Adrenal gland (tissue), 12 donors: Measurements from ENCODE around the gene MFSD12. TPM values are rescaled to one million over a fixed set of nuclear protein-coding genes. Genes with fewer than 3 reads are reported as not detected.

Experiments used
- DNase-seq, 7 donors: peaks; one replicate each; pipeline ENCODE4 v3.0.0-alpha.2; 2019 to 2020
- H3K27ac ChIP-seq, 5 donors: fragments of 200-600 bp; sonication (generic) in 4 of 5; 1 replicate in 3 of 5; 2 replicates in 2 of 5; pipeline versions ENCODE4 v1.5.1 to v1.8.0; 2016 to 2020; ENCODE audit warnings: mild to moderate bottlenecking in 1 of 5
- H3K27me3 ChIP-seq: fragments of 200-600 bp; 2 replicates; pipeline ENCODE4 v1.8.0; 2021
- H3K36me3 ChIP-seq, 2 donors: fragments of 200-600 bp; replicated peaks in 1 of 2; 1 replicate in 1 of 2; 2 replicates in 1 of 2; pipeline versions ENCODE4 v1.5.1 to v1.8.0; 2018 to 2022
- H3K4me1 ChIP-seq, 2 donors: fragments of 200-600 bp; replicated peaks in 1 of 2; 1 replicate in 1 of 2; 2 replicates in 1 of 2; pipeline versions ENCODE4 v1.5.1 to v1.8.0; 2018 to 2021
- H3K4me3 ChIP-seq, 4 donors: fragments of 200-600 bp; sonication (generic) in 3 of 4; one replicate each; pipeline ENCODE4 v1.5.1; 2016 to 2018
- H3K9me3 ChIP-seq, 3 donors: fragments of 200-600 bp; sonication (generic) in 1 of 3; replicated peaks in 1 of 3; 1 replicate in 2 of 3; 2 replicates in 1 of 3; pipeline versions ENCODE4 v1.5.1 to v1.8.0; 2016 to 2021
- POLR2A ChIP-seq, 2 donors: fragments of 450-650 bp; IDR thresholded peaks; one replicate each; pipeline ENCODE4 v1.6.1; 2017; ENCODE audit warnings: antibody characterized with exemption in 2 of 2, mild to moderate bottlenecking in 2 of 2, moderate library complexity in 1 of 2
- WGBS, 4 donors: extraction: QIAGEN DNeasy Blood & Tissue Kit in 2 of 4; methylation state at CpG; one replicate each; pipeline versions ENCODE4 v1.1.5 to v1.1.7; 2013 to 2017; 5-methylcytosine and 5-hydroxymethylcytosine counted together
- intact Hi-C, 2 donors: fragments of 100-400 bp; cut with DNase I; formaldehyde crosslinking; loops; one replicate each; pipeline versions ENCODE4 v1.14.1 to v1.15.0; 2022 to 2023
- polyA plus RNA-seq, 3 donors: library from polyadenylated mRNA; stranded (reverse); fragments of 200-250 nt in 2 of 3; fragments of 350-450 nt in 1 of 3; fragmentation: Illumina TruSeq in 1 of 3; extraction: RNeasy Lipid Tissue Mini Kit (QIAGEN cat#74804) in 1 of 3; gene quantifications; one replicate each; pipeline ENCODE4 v1.2.3, GENCODE V29; 2013 to 2014
- total RNA-seq, 9 donors: library from RNA; depleted of rRNA in 4 of 9; stranded (reverse); fragments of >200 nt in 4 of 9; fragments of 120-200 nt in 1 of 9; fragmentation: NEBNext Ultra II Directional in 1 of 9; extraction: Animal tissue kit (Norgen Biotek cat#: 25700) in 1 of 9; gene quantifications; one replicate each; pipeline versions ENCODE4 v1.1.0 to v1.2.4, GENCODE V29; 2013 to 2023
- TF ChIP-seq, protein P1 (sequence below), 6 experiments: fragments of 450-650 bp in 4 of 6; fragments of 200-600 bp in 2 of 6; sonication (generic) in 1 of 6; IDR thresholded peaks; 1 replicate in 5 of 6; 2 replicates in 1 of 6; pipeline versions ENCODE4 v1.5.1 to v1.8.0; 2016 to 2021; ENCODE audit warnings: antibody characterized with exemption in 6 of 6, mild to moderate bottlenecking in 2 of 6, moderate library complexity in 1 of 6
- donor health status: healthy with polysubstance abuse.
- donor health status: Bipolar disorder and iron deficiency.
- donor health status: DM: yes; HTN: yes; CAD: no.
- donor health status: DM: no; HTN: no; CAD: no.
- donor health status: DM: no; HTN: no; CAD: no.
- donor health status: DM: yes; HTN: yes; CAD: no.

The MFSD12 gene
- total and polyA plus RNA-seq, 12 donors = 18.5 to 123 (median 61.1) TPM

DNA sequence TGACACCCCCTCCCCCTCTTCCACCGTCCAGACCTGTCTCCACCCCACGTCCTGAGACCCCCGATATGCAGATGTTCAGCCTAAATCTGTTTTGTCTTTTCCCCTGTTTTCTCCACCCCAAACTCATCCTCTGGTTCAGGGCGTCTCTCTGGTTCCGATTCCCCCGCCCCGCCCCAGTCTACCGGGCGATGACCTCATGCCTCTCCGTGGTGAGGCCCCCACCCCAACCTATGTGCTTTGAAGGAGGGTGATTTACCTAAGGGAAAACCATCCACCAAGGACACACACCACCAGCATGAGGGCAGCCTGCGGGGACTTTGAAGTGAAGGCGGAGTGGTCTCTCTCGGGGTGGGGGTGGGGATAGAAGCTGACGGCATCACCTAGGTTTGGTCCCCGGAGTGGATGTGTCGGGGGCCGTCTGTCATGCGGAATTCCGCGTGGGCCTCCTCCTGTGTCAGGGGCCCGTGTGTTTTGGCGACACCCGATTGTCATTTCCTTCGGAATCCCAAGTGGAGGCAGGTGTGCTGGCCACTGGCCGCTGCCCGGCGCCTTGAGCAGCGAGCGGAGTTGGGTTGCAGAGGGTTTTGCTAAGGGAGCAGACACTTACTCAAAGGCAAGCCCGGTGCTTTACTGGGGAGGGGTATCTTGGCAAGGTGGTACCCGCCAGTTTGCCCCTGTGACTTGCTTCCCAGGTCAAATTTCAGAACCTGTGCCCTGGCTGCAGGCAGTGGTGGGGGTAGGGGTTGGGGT, 49.8 kb downstream of the MFSD12 start:
- peaks cover 42 to 46% of the 10 kb centered on the region in 2 donors for H3K4me1 ChIP-seq
- intact Hi-C loops = no loop called here
- H3K27me3 ChIP-seq = no peaks in the 10 kb centered on the region
- DNase-seq = peak in 6 of 7 donors; percentile 45 to 77 (median 60)
- H3K27ac ChIP-seq = peak overlapping the region in 4 of 5 donors; percentile 15 to 97 (median 92)
- TF ChIP-seq POLR2A (IDR thresholded peaks at IDR 0.05) = no peak
- TF ChIP-seq, protein P1, sequence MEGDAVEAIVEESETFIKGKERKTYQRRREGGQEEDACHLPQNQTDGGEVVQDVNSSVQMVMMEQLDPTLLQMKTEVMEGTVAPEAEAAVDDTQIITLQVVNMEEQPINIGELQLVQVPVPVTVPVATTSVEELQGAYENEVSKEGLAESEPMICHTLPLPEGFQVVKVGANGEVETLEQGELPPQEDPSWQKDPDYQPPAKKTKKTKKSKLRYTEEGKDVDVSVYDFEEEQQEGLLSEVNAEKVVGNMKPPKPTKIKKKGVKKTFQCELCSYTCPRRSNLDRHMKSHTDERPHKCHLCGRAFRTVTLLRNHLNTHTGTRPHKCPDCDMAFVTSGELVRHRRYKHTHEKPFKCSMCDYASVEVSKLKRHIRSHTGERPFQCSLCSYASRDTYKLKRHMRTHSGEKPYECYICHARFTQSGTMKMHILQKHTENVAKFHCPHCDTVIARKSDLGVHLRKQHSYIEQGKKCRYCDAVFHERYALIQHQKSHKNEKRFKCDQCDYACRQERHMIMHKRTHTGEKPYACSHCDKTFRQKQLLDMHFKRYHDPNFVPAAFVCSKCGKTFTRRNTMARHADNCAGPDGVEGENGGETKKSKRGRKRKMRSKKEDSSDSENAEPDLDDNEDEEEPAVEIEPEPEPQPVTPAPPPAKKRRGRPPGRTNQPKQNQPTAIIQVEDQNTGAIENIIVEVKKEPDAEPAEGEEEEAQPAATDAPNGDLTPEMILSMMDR (IDR thresholded peaks at IDR 0.05) = no peak
- 22 to 34% (median 27%) methylated on average over 21 to 31 of the region's 31 CpGs for WGBS, 4 donors
- H3K36me3 ChIP-seq = peaks cover 0 to 14% of the 10 kb centered on the region in 2 donors
- no peaks in the 10 kb centered on the region for H3K9me3 ChIP-seq
- peak overlapping the region in 2 of 4 donors; percentile 50 to 99 for H3K4me3 ChIP-seq

DNA sequence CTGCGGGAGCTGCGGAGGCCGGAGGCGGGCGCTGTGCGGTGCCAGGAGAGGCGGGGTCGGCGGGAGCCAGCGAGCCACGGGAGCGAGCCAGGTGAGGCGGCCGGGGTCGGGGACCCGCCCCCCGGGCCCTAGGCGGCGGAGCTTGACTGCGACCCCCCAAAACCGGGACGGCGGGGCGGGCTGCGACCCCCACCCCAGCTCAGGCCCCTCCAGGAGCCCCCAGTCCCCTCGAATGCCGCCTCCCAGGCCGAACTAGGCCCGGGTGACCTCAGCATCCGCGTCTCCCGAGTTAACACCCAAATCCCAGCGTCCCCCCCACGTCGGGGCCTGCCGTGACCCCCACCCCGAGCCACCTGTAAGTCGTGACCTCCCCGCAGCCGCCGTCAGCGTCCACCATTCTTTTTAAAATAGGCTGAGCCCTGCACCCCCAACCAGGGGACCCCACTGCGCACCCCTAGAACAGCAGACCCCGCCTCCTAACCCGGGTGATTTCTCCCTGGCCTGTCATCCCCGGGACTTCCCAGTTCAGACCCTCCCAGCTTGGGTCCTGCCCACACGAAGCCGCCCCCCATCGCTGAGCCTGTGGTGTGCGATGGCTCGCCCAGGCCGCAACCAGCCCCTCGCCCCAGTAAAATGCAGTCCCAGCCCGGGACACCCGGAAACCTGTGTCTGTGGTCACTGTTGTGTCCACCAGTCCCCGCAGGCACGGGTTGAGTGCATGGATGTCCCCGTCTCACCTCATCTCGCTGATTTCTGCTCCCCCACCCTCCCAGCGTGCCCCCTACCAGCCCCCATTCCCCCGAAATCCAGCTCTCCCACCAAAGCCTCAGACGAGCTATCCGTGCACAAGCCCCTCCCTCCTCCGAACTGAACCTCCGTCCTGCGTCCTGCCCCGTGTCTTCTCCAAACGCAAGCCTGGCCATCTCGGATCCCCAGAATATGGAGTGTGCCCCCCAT, 50.7 kb downstream of the MFSD12 start:
- TF ChIP-seq POLR2A (IDR thresholded peaks at IDR 0.05) = peak; percentile 15 to 72
- TF ChIP-seq, protein P1 (IDR thresholded peaks at IDR 0.05) = no peak

DNA sequence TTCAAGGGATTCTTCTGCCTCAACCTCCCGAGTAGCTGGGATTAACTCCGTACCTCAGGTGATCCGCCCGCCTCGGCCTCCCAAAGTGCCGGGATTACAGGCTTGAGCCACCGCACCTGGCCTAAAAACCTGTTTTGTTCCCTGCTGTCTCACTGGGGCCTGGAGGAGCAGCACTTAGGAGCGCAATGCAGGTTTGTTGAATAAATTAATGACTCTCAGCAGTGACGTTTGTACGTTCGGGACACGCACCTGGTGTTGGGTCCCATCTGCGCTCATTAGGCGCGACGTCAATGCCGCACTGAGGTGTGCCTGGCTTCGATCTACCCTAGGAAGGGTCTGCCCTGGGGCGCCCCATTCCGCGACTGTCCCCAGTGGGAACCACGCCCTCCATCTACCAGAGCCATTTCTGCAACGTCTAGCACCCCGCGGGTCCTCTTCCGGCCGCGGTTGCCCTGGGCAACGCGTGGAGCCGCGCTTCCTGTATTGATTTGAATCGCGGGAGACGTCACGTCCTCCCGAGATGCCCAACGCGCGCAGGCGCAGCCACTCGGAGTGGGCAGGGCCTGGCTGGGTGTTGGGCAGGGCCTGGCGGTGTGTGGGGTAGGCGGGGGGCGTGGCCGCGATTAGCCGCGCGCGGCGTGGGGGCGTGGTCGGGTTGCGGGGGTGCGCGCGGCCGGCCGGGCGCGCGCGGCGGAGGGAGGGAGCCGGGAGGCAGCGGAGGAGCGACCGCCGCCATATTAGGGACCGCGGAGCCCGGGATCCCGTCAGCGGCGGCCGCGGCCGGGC, 51.6 kb downstream of the MFSD12 start, which contains the start of gene FZR1:
TSS of gene FZR1 (plus strand) at position 714 of the 786 bp plus-strand sequence. CDS start 16,679 bp downstream, outside the sequence.
- WGBS, 4 donors = 1 to 6% (median 2%) methylated on average over 21 to 78 of the region's 79 CpGs
- Histone ChIP-seq H3K4me3 (peak within 1 kb of the TSS; percentile 54 to 99 (median 66)), H3K4me1 (peaks cover 27 to 41% of the 10 kb centered on the region in 2 donors), H3K36me3 (peaks cover 0 to 11% of the 10 kb centered on the region in 2 donors), H3K27ac (peak within 1 kb of the TSS in 4 of 5 donors; percentile 76 to 97 (median 92)), H3K9me3 (no peaks in the 10 kb centered on the region), H3K27me3 (no peaks in the 10 kb centered on the region)
- TF ChIP-seq POLR2A (IDR thresholded peaks at IDR 0.05) = peak in 1 of 2 donors; percentile 91
- TF ChIP-seq, protein P1 (IDR thresholded peaks at IDR 0.05) = no peak
- DNase-seq = peak; percentile 98 to 100 (median 99)
- intact Hi-C loops = no loop called here

More for the DNA sequence above, 50.7 kb downstream of the MFSD12 start:
- Histone ChIP-seq H3K27ac (peak overlapping the region in 4 of 5 donors; percentile 72 to 97 (median 92)), H3K4me1 (peaks cover 34 to 40% of the 10 kb centered on the region in 2 donors), H3K27me3 (no peaks in the 10 kb centered on the region), H3K36me3 (peaks cover 0 to 14% of the 10 kb centered on the region in 2 donors), H3K4me3 (peak overlapping the region; percentile 18 to 99 (median 38)), H3K9me3 (no peaks in the 10 kb centered on the region)
- DNase-seq = peak; percentile 41 to 80 (median 58)
- intact Hi-C loops = no loop called here
- WGBS, 4 donors = 0 to 1% (median 1%) methylated on average over 22 to 69 of the region's 69 CpGs
